T-helper 1 cell treated with Interleukin-12 subunit alpha and Interleukin-12 subunit beta and Interleukin-4 antibody, amounts not matched to agents 30 ng/mL and 1 ng/mL, for 36 hours (primary cell): ENCODE results near the gene KRT83. TPM values are rescaled to one million over a fixed set of nuclear protein-coding genes. Genes with fewer than 3 reads are reported as not detected.
"Not testable (repeated sequence)": the region's sequence is repeated elsewhere in the genome, so short reads cannot be mapped to it uniquely, and the experiment has no call there.

Experiments used
- intact Hi-C: fragments of 100-400 bp; cut with micrococcal nuclease; formaldehyde crosslinking; loops from one replicate; pipeline ENCODE4 v1.15.1; 2024
- total RNA-seq: library from RNA; stranded (reverse); gene quantifications from 2 replicates; pipeline ENCODE4 v1.2.3, GENCODE V29; 2022

KRT83 gene
- total RNA-seq, 1 donor from 2014 or later = not detected

GRCh38 chr12:52310622-52311284, 10.4 kb downstream of the KRT83 start:
- intact Hi-C loops = no loop called here

GRCh38 chr12:52308806-52309425, 12.3 kb downstream of the KRT83 start:
- intact Hi-C loops = no loop called here

GRCh38 chr12:52307836-52308805, 13.1 kb downstream of the KRT83 start:
- intact Hi-C loops = no loop called here

DNA sequence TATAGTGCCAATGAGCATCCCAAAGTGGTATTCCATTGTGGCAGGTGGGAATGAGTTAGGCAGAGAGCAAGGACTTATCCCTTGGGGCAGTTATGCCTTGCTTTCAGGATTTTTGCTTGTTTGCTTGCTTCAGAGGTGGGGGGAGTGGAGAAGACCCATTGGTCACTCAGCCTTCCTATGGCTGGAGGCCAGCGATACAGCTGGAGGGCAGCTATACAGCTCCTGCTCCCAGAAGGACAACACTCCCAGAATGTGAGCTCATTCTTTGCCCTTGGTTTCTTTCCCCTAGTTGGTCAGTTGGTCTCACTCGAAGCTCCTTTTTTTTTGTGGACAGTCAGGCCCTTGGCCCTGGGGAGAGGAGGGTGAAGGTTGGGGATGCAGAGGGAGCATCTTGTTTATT, 14.5 kb downstream of the KRT83 start:
- intact Hi-C loops = no loop called here

- intact Hi-C loops = no loop called here
Observed at GRCh38 chr12:52305921-52306705, 15.1 kb downstream of the KRT83 start.

GRCh38 chr12:52304941-52305411, 16.2 kb downstream of the KRT83 start:
- intact Hi-C loops = not testable (repeated sequence)

DNA sequence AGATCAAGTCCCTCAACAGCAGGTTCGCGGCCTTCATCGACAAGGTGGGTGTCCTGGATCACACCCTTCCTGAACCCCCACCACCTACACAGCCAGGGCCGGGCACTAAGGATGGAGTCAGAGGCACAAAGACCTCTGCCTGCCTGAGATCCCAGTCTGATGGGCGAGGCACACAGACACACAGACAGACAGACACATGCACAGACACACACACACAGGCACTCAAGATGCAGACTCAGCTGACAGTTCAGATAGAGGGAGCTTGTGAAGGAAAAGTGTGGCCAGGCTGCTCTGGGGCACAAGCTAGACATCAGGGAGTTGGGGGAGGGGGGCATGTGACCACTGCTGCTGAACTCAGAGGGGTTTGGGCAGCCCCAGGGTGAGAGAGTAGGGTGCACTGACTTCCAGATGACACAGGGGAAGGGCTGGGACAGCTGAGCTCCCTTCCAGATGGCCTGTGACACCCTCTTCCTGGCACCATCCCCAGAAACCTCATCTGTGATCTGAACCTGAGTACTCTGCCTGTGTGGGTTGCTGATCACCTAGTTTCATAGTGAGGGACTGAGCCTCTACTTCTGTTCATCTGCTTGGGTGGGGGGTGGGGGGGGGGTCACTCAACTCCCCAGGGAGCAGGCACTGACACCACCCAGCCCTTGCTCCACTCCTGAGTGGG, 18.8 kb downstream of the KRT83 start:
- intact Hi-C loops = not testable (repeated sequence)

GRCh38 chr12:52301721-52302120, 19.5 kb downstream of the KRT83 start:
- intact Hi-C loops = not testable (repeated sequence)

DNA sequence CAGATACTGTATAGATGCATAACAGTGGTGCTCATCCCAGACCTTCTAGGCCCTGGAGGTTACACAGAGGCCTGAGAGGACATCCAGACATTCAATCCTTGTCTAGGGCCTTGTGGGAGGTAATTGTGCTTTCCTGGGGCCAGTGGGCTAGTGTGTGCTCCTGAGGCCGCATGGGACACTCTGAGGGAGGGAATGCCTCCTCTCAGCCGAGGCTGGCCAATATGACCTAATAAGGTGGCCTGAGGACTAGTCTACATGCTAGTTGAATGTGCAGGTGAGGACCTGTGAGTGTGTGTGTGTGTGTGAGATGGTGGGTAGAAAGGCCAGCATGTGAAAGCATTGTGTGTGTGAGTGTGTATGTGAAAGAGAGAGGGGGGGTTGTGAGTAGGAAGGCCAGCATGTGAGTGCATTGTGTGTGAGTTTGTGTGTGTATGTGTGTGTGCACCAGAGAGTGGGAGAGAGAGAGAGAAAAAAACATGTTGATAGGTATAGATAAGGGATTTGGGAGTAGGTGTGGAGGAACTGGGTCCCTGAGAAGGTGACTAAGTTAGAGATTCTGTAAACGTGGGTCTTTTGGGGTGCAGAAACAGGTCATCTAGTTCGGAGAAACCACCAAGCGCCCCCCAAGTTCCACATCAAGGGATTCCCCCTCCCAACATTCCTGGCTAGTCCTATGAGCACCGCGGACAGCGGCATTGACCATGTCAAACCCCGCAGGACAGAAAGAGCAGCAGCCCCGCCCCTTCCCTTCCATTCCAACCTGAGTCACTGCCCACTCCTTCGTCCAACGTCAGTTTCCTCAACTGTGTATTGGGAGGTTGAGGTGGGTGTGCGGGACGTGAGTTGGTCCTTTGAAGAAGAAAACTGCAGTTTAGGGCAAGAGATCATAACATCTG, 20.2 kb downstream of the KRT83 start:
- intact Hi-C loops = no loop called here

- intact Hi-C loops = no loop called here
Observed at GRCh38 chr12:52298677-52299190, 22.5 kb downstream of the KRT83 start.

- intact Hi-C loops = no loop called here
Observed at GRCh38 chr12:52296572-52297215, 24.5 kb downstream of the KRT83 start.

- intact Hi-C loops = no loop called here
Observed at GRCh38 chr12:52295663-52296062, 25.5 kb downstream of the KRT83 start.

DNA sequence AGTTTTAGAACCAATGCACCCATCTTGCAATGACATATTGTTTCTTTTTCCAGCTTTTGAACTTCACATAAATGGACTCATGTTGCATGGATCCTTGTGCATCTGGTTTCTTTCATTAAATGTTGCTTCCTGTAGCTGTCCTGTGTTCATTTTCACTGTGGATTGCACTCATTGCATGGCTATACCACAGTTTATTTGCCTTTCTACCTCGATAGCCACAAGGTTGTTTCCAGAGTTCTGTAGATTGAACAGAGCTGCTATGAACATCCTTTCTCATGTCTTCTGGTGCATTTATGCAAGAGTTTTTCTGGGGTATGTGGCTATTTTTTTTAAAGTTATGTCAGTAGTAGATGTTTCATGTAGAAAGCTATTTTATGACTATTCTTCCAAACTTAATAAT, 26.4 kb downstream of the KRT83 start:
- intact Hi-C loops = no loop called here

DNA sequence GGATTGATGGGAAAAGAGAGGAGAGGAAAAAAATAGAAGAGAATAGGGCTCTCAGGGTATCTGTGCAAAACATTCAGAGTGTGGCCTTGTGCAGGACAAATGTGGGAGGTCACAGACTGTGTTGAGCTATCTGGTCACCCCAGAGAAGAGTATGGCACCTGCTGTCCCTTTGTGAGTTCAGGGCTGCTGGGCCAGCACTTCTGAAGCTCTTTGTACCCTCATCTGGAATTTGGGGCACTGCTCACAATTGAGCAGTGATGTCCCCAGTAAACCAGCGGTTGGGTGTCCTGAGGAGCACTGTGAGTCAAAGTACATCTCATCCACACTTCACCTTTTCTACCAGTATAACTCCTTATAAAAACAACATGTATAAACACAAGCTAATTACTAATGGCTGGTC, 27.3 kb downstream of the KRT83 start:
- intact Hi-C loops = no loop called here

DNA sequence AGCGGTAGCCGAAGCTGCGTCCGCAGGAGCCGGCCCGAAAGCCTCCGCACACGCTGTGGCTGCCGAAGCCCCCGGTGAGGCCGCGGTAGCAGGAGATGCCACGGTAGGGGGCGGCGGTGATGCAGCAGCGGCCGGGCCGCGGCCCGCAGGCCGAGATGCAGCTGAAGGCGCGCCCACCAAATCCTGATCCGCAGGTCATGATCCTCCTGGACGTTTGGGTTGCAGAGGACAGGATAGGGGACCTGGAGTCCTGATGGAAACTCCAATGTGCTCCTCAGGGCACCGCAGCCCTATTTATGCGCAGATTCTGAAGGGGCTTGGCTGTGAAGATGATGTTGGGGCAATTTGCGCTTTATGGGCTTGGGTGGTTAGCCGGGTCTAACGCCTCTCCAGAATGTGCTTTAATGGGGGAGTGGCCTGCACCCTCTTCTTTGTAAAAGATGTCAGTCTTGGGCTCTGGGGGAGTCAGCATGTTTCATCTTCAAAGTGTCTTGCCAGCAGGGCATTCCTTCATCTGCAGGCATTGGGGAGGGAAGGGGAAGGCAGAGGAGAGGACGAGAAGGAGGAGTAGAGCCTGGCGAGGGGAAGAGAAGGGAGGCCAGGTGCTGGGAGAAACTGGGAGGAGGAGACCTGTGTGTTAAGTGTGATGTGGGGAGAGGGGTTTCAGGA, 29.8 kb downstream of the KRT83 start, which contains the start of gene KRT81:
Gene KRT81 (minus strand): TSS at position 268 of the 669 bp plus-strand sequence. CDS start 69 bp downstream, at position 199.
- intact Hi-C loops = no loop called here

- intact Hi-C loops = not testable (repeated sequence)
Observed at GRCh38 chr12:52290483-52291134, 30.6 kb downstream of the KRT83 start.
